ENCODE results near the gene SPRR3. TPM values are rescaled to one million over a fixed set of nuclear protein-coding genes. Genes with fewer than 3 reads are reported as not detected.
A peak's percentile ranks its signal among the peaks of the same experiment; 100 is the strongest.

The SPRR3 gene
- total RNA-seq, 2 donors from 2014 or later = not detected

- Mint-ChIP-seq H3K4me1 (ENCODE audit: low read depth in 2 of 2) (no peaks in the 10 kb centered on the region), H3K4me3 (no peak within 1 kb of the TSS), H3K27ac (no peak within 1 kb of the TSS), H3K36me3 (no peaks in the 10 kb centered on the region), H3K9me3 (no peaks in the 10 kb centered on the region), H3K27me3 (peaks cover 24 to 46% of the 10 kb centered on the region in 2 donors)
- ATAC-seq (no peak), DNase-seq (ENCODE audit: low spot score) (no peak)
These were observed 31.1 kb upstream of the SPRR3 start, which contains the start of gene SPRR4 for GRCh38 chr1:152970495-152970894. Gene SPRR4 (plus strand): TSS chr1:152970648. CDS start chr1:152971891, 1,243 bp downstream.

DNA sequence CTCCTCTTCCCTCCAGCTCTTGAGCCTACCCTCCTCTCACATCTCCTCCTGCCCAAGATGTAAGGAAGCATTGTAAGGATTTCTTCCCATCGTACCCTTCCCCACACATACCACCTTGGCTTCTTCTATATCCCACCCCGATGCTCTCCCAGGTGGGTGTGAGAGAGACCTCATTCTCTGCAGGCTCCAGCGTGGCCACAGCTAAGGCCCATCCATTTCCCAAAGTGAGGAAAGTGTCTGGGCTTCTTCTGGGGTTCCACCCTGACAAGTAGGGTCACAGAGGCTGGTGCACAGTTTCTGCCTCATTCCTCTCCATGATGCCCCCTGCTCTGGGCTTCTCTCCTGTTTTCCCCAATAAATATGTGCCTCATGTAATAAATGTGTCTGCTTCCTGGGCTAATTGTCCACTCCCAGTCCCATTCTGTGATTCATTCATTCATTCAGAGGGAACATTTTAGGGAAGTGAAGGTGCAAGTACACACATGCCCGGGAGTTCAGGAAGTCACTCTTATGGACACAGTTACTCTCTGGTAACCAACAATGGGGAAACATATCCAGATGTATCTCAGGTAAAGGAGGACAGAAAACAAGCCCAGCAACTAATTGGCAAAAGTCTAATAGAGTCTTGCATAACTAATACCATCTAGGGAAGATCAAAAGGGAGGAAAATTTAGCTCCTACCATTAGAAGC, 29.2 kb upstream of the SPRR3 start:
- H3K4me3 Mint-ChIP-seq = no peak overlapping the region
- ATAC-seq (peak in 1 of 2 donors; percentile 44), DNase-seq (ENCODE audit: low spot score) (no peak)
- H3K27ac Mint-ChIP-seq = no peak overlapping the region
- H3K36me3 Mint-ChIP-seq = no peaks in the 10 kb centered on the region
- peaks cover 23 to 55% of the 10 kb centered on the region in 2 donors for H3K27me3 Mint-ChIP-seq
- H3K9me3 Mint-ChIP-seq = no peaks in the 10 kb centered on the region
- H3K4me1 Mint-ChIP-seq (ENCODE audit: low read depth in 2 of 2) = no peaks in the 10 kb centered on the region

- Mint-ChIP-seq H3K4me3 (no peak overlapping the region), H3K36me3 (no peaks in the 10 kb centered on the region), H3K4me1 (ENCODE audit: low read depth in 2 of 2) (no peaks in the 10 kb centered on the region), H3K27me3 (peaks cover 26 to 69% of the 10 kb centered on the region in 2 donors), H3K27ac (no peak overlapping the region), H3K9me3 (no peaks in the 10 kb centered on the region)
- DNase-seq (ENCODE audit: low spot score) (no peak), ATAC-seq (no peak)
These were observed 24.9 kb upstream of the SPRR3 start for GRCh38 chr1:152976688-152977087.

GRCh38 chr1:152977614-152978013, 23.9 kb upstream of the SPRR3 start:
- no peak for ATAC-seq
- H3K9me3 Mint-ChIP-seq = no peaks in the 10 kb centered on the region
- peaks cover 24 to 60% of the 10 kb centered on the region in 2 donors for H3K27me3 Mint-ChIP-seq

DNA sequence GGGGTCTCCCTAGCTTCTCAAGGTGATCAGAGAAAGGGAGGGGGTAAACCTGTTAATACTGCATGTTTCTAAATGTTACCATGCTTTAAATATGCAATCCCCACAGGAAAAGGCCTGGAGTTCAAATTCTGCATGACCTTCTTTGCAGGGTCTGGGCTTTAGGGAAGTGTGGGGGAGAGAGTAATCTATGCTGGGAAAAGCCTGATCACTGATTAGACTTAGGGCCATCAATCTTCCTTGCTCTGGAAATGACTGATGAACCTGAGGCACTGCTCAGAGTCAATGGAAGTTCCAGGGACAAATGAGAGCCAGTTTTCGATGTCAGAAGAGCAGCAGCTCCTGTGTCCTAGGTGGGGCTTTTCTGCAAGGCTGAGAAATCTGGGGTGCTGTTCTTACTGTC, 20.9 kb upstream of the SPRR3 start:
- no peaks in the 10 kb centered on the region for H3K4me1 Mint-ChIP-seq (ENCODE audit: low read depth in 2 of 2)
- DNase-seq (ENCODE audit: low spot score) (no peak), ATAC-seq (no peak)
- H3K9me3 Mint-ChIP-seq = no peaks in the 10 kb centered on the region
- H3K27ac Mint-ChIP-seq = no peak overlapping the region
- H3K36me3 Mint-ChIP-seq = no peaks in the 10 kb centered on the region
- H3K27me3 Mint-ChIP-seq = peaks cover 23 to 54% of the 10 kb centered on the region in 2 donors
- H3K4me3 Mint-ChIP-seq = no peak overlapping the region

More at GRCh38 chr1:152977614-152978013, 23.9 kb upstream of the SPRR3 start:
- no peaks in the 10 kb centered on the region for H3K36me3 Mint-ChIP-seq
- DNase-seq (ENCODE audit: low spot score) = no peak
- H3K27ac Mint-ChIP-seq = no peak overlapping the region
- no peaks in the 10 kb centered on the region for H3K4me1 Mint-ChIP-seq (ENCODE audit: low read depth in 2 of 2)
- H3K4me3 Mint-ChIP-seq = no peak overlapping the region

DNA sequence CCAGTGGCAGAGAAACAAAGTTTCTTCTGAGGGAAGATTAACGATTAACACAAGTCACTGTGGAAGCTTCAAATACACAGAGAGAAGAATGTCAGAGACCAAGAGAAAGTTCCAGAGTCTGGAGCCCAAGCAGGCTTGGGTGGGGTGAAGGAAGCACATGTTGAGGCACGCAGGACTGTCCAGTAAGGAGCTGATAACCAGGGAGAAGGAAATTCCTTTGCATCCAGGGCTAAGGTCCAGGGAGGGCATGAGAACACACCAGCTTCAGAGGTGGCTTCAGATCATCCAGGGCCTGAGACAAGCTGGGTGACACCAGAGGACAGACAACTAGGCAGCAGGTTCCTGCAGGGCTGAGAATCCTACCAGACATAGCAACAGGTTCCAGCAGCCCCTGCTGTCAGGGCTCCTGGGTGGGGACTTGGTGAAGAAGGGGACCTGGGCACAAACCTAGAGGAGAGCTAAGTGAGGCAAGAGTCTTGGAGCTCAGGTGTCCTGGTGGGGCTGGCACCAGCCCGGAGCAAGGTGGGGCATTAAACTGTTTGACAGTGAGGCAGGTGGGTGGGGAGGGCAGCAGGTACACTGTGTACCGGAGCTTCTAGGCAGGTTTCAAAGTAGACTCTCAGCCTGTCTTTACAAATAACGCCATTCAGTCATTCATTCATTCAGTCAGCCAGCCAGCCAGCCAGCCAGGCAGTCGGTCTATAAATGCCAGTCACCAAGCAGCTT, 20.2 kb upstream of the SPRR3 start:
- Mint-ChIP-seq H3K27me3 (peaks cover 21 to 54% of the 10 kb centered on the region in 2 donors), H3K4me1 (ENCODE audit: low read depth in 2 of 2) (no peaks in the 10 kb centered on the region), H3K4me3 (no peak overlapping the region), H3K36me3 (no peaks in the 10 kb centered on the region), H3K9me3 (peaks cover 3% of the 10 kb centered on the region), H3K27ac (no peak overlapping the region)
- ATAC-seq = no peak
- DNase-seq (ENCODE audit: low spot score) = no peak

DNA sequence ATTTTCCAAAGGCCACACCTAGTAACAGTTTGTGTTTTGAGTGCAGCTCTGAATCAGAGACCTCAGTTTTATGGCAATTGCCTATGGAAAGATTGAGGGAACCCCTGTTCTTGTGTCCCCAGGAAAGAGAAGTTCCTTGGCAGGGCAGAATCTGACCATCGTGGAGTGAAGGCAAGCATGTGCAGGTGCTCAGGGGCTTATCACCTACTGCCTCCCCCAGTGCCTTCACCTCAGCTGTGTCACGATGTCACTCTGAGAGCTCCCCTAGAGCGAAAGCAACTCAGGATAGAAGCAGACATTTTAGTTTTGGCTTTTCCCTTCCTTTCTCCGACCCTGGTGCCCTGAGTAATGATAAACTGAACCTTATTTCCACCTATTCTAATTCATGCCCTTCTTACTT, 19.5 kb upstream of the SPRR3 start:
- Mint-ChIP-seq H3K36me3 (no peaks in the 10 kb centered on the region), H3K9me3 (peaks cover 4% of the 10 kb centered on the region), H3K4me1 (ENCODE audit: low read depth in 2 of 2) (no peaks in the 10 kb centered on the region), H3K27ac (no peak overlapping the region), H3K4me3 (no peak overlapping the region), H3K27me3 (peaks cover 25 to 52% of the 10 kb centered on the region in 2 donors)
- ATAC-seq (no peak), DNase-seq (ENCODE audit: low spot score) (no peak)

GRCh38 chr1:152983234-152983633, 18.3 kb upstream of the SPRR3 start:
- Mint-ChIP-seq H3K4me1 (ENCODE audit: low read depth in 2 of 2) (no peaks in the 10 kb centered on the region), H3K27me3 (peaks cover 31 to 46% of the 10 kb centered on the region in 2 donors), H3K27ac (no peak overlapping the region), H3K36me3 (no peaks in the 10 kb centered on the region), H3K9me3 (peaks cover 4% of the 10 kb centered on the region), H3K4me3 (no peak overlapping the region)
- ATAC-seq = no peak
- no peak for DNase-seq (ENCODE audit: low spot score)

DNA sequence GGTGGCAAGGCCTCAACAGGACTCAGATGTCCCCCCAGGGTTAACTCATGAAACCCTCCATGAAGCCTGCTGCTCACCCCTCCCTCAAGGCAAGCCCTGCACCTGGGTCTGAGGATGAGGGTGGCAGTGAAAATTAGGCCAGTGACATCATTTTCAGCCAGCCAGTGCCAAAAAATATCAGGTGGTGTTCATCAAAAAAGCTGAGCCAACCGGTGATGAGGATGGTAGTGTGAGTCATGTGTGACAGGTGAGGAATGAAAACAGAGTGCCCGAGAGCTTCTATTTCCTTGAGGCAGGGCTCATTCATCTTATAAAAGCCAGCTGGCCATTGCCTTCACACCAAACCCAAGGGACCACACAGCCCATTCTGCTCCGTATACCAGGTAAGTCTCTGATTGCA, 17.8 kb upstream of the SPRR3 start, which contains the start of gene SPRR1A:
TSS of gene SPRR1A (plus strand) at position 339 of the 400 bp plus-strand sequence. CDS start 1,150 bp downstream, outside the sequence.
- Mint-ChIP-seq H3K4me1 (ENCODE audit: low read depth in 2 of 2) (no peaks in the 10 kb centered on the region), H3K27me3 (peaks cover 36 to 46% of the 10 kb centered on the region in 2 donors), H3K9me3 (peaks cover 4% of the 10 kb centered on the region), H3K36me3 (no peaks in the 10 kb centered on the region), H3K27ac (no peak within 1 kb of the TSS), H3K4me3 (no peak within 1 kb of the TSS)
- ATAC-seq = no peak
- no peak for DNase-seq (ENCODE audit: low spot score)

DNA sequence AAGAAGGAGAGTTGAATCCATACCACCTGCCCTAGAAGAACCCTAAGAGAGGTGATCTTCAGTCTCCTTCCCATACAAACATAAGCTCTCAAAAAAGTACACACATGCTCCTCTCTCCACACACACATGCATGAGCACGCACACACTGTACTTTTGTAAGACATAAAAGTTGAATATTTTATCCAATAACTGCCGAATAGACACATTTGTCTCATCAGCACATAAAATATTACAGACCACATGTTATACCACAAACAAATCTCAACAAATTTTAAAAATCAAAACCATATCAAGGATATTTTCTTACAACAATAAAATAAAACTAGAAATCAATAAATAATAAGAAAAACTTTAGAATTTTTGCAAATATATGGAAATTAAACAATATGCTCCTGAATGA, 15.0 kb upstream of the SPRR3 start:
- H3K4me3 Mint-ChIP-seq = no peak overlapping the region
- no peaks in the 10 kb centered on the region for H3K4me1 Mint-ChIP-seq (ENCODE audit: low read depth in 2 of 2)
- peaks cover 4% of the 10 kb centered on the region for H3K9me3 Mint-ChIP-seq
- H3K27me3 Mint-ChIP-seq = peaks cover 32 to 39% of the 10 kb centered on the region in 2 donors
- DNase-seq (ENCODE audit: low spot score) = no peak
- no peaks in the 10 kb centered on the region for H3K36me3 Mint-ChIP-seq
- H3K27ac Mint-ChIP-seq = no peak overlapping the region
- no peak for ATAC-seq

DNA sequence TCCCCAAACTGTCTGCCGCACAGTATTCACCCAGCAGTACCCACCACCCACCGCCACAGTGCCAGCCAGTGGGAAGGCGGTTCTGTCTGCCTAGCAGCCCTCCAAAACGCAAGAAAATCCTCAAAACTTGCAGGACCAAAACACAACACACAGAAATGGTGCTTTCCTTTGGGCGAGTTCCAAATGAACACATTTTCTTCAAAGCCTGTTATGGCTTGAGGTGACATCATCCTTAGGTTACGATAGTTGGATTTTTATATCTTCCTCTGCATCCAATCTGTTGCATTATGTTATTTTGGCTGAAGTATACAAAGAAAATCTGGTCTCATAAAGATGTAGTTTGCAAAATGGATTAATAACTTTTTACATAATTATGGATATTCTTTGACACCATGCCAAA, 8.4 kb upstream of the SPRR3 start:
- ATAC-seq = no peak
- H3K4me3 Mint-ChIP-seq = no peak overlapping the region
- H3K27ac Mint-ChIP-seq = no peak overlapping the region
- no peaks in the 10 kb centered on the region for H3K4me1 Mint-ChIP-seq (ENCODE audit: low read depth in 2 of 2)
- H3K9me3 Mint-ChIP-seq = no peaks in the 10 kb centered on the region
- no peaks in the 10 kb centered on the region for H3K36me3 Mint-ChIP-seq
- H3K27me3 Mint-ChIP-seq = peaks cover 24 to 36% of the 10 kb centered on the region in 2 donors
- no peak for DNase-seq (ENCODE audit: low spot score)

DNA sequence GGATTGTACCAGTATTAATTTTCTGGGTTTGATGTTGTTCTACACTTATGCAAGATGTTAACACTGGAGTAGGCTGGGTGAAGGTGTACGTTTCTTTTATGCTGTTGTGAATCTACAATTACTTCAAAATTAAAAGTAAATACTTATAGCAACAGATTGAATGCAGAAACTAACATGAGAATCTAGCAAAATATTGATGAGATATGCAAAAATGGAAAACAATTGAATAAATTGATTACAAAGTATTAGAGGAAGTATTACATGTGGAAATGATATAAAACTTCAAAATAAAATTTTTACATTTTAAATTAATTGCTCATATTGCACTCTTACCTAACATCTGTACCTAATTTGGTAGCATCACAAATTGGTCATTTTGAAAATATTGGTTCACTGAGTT, 5.7 kb upstream of the SPRR3 start:
- no peaks in the 10 kb centered on the region for H3K9me3 Mint-ChIP-seq
- no peak overlapping the region for H3K27ac Mint-ChIP-seq
- DNase-seq (ENCODE audit: low spot score) (no peak), ATAC-seq (no peak)
- H3K4me3 Mint-ChIP-seq = no peak overlapping the region
- H3K27me3 Mint-ChIP-seq = peaks cover 19 to 48% of the 10 kb centered on the region in 2 donors
- H3K36me3 Mint-ChIP-seq = no peaks in the 10 kb centered on the region
- H3K4me1 Mint-ChIP-seq (ENCODE audit: low read depth in 2 of 2) = no peaks in the 10 kb centered on the region

DNA sequence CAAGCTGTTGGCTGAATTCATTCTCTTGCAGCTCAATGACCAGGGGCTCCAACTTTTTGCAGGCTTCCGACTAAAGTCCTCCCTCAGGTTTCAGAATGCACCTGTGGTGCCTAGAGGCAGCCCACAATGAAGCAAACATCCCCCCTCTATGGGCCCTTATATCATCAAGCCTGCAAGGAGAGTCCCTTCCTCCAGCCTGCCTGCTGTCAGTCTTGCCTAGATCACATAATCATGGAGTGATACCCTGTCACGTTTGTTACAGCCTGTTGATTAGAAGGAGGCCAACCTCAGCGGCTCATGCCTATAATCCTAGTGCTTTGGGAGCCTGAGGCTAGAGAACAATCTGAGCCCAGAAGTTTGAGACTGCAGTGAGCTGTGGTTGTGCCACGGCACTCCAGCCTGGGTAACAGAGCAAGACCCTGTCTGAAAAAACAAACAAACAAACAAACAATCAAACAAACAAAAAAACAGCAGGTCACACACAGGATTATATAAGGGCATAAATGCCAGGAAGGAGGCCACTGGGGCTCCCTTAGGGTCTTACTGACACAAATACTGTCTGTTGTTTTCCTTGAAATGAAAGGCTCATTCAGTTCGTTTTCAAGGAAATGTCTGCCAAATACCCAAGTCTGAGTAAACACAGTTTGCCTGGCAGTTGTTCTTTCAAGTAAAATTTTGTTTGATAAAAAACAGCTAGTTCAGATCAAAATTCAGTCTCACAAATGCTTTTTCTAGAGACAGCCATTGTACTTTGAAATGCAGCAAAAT, 4.7 kb upstream of the SPRR3 start:
- no peak for ATAC-seq

GRCh38 chr1:152997901-152998300, 3.6 kb upstream of the SPRR3 start:
- no peak overlapping the region for H3K4me3 Mint-ChIP-seq
- no peaks in the 10 kb centered on the region for H3K36me3 Mint-ChIP-seq
- DNase-seq (ENCODE audit: low spot score) (no peak), ATAC-seq (no peak)
- H3K27ac Mint-ChIP-seq = no peak overlapping the region
- H3K27me3 Mint-ChIP-seq = peaks cover 15 to 49% of the 10 kb centered on the region in 2 donors
- no peaks in the 10 kb centered on the region for H3K9me3 Mint-ChIP-seq
- H3K4me1 Mint-ChIP-seq (ENCODE audit: low read depth in 2 of 2) = no peaks in the 10 kb centered on the region

More for the DNA sequence above, 4.7 kb upstream of the SPRR3 start:
- Mint-ChIP-seq H3K27ac (no peak overlapping the region), H3K36me3 (no peaks in the 10 kb centered on the region), H3K9me3 (no peaks in the 10 kb centered on the region), H3K4me3 (no peak overlapping the region), H3K4me1 (ENCODE audit: low read depth in 2 of 2) (no peaks in the 10 kb centered on the region), H3K27me3 (peaks cover 15 to 44% of the 10 kb centered on the region in 2 donors)
- DNase-seq (ENCODE audit: low spot score) = no peak

Measured in natural killer cell treated with Interleukin-12 subunit alpha and Interleukin-12 subunit beta and Interleukin-15 and Interleukin-18, amount 100 ng/mL, for 72 hours (primary cell).